Type B pancreatic cell (in vitro differentiated cells): ENCODE data around the gene WEE1. TPM values are rescaled to one million over a fixed set of nuclear protein-coding genes. Genes with fewer than 3 reads are reported as not detected.

ENCODE experiments used
- DNase-seq: peaks from one replicate; pipeline ENCODE4 v3.0.0; 2021; ENCODE audit warnings: mixed read lengths; ENCODE audit not compliant: unreplicated experiment; ENCODE audit errors: extremely low spot score
- H3K27ac Mint-ChIP-seq: 2 replicates; pipeline ENCODE4 v1.8.0; 2021; ENCODE audit warnings: mild to moderate bottlenecking, mixed read lengths
- H3K27me3 Mint-ChIP-seq: 2 replicates; pipeline ENCODE4 v1.8.0; 2021; ENCODE audit warnings: mixed read lengths
- H3K36me3 Mint-ChIP-seq: 2 replicates; pipeline ENCODE4 v1.8.0; 2021; ENCODE audit warnings: mixed read lengths
- H3K4me1 Mint-ChIP-seq: one replicate; pipeline ENCODE4 v1.8.0; 2021; ENCODE audit warnings: mixed read lengths; ENCODE audit not compliant: unreplicated experiment
- H3K4me3 Mint-ChIP-seq: 2 replicates; pipeline ENCODE4 v1.8.0; 2021; ENCODE audit warnings: mild to moderate bottlenecking, mixed read lengths
- H3K9me3 Mint-ChIP-seq: 2 replicates; pipeline ENCODE4 v1.8.0; 2021; ENCODE audit warnings: mixed read lengths
- total RNA-seq: library from RNA; stranded (reverse); gene quantifications from 2 replicates; pipeline ENCODE4 v1.2.1, GENCODE V29; 2021; ENCODE audit warnings: low replicate concordance
- TF ChIP-seq, protein P1 (sequence below): fragments of 200-600 bp; sonication (generic); conservative IDR thresholded peaks from 2 replicates; pipeline ENCODE4 v1.5.0; 2021; ENCODE audit warnings: antibody characterized with exemption, mild to moderate bottlenecking

Gene WEE1
- total RNA-seq, 1 donor from 2014 or later: 80.1 TPM

DNA sequence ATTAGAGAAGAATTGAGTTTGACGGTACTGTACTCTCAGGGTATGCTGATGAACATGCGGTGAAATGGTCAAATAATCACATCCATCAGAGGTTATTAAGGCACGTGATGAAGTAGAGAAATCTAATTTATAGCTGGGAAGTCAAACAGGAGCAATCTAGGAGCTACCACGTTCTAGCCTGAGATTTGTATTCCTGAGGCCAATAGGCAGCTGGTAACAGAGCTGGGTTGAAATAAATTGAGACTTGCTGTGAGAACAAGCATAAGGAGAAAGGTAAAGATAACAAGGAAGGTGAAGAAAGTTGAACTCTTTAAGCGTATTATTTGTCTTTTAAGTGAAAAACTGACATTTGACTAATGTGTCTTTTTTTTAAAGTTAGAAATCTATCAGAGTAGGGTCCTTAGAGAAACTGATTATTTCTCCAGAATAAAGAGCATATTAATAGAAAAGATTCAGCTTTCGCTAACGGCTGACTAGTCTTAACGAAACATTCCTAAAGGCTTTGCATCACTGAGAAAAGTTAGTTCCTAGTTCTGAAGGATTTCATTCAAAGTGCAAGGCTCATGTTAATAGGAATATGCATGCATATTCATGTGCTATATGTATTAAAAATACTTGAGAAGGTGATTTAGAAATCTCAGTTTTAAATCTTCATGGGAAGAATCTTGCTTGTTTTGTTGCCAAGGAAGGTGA lies 5.2 kb upstream of the WEE1 start:
- peak overlapping the region; percentile 86 for H3K4me3 Mint-ChIP-seq
- H3K9me3 Mint-ChIP-seq: peaks cover 3% of the 10 kb centered on the region
- TF ChIP-seq, protein P1, sequence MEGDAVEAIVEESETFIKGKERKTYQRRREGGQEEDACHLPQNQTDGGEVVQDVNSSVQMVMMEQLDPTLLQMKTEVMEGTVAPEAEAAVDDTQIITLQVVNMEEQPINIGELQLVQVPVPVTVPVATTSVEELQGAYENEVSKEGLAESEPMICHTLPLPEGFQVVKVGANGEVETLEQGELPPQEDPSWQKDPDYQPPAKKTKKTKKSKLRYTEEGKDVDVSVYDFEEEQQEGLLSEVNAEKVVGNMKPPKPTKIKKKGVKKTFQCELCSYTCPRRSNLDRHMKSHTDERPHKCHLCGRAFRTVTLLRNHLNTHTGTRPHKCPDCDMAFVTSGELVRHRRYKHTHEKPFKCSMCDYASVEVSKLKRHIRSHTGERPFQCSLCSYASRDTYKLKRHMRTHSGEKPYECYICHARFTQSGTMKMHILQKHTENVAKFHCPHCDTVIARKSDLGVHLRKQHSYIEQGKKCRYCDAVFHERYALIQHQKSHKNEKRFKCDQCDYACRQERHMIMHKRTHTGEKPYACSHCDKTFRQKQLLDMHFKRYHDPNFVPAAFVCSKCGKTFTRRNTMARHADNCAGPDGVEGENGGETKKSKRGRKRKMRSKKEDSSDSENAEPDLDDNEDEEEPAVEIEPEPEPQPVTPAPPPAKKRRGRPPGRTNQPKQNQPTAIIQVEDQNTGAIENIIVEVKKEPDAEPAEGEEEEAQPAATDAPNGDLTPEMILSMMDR: no peak
- no peak for DNase-seq
- H3K27me3 Mint-ChIP-seq: no peaks in the 10 kb centered on the region
- peaks cover 3% of the 10 kb centered on the region for H3K36me3 Mint-ChIP-seq
- peak overlapping the region; percentile 99 for H3K27ac Mint-ChIP-seq
- peaks cover 46% of the 10 kb centered on the region for H3K4me1 Mint-ChIP-seq

DNA sequence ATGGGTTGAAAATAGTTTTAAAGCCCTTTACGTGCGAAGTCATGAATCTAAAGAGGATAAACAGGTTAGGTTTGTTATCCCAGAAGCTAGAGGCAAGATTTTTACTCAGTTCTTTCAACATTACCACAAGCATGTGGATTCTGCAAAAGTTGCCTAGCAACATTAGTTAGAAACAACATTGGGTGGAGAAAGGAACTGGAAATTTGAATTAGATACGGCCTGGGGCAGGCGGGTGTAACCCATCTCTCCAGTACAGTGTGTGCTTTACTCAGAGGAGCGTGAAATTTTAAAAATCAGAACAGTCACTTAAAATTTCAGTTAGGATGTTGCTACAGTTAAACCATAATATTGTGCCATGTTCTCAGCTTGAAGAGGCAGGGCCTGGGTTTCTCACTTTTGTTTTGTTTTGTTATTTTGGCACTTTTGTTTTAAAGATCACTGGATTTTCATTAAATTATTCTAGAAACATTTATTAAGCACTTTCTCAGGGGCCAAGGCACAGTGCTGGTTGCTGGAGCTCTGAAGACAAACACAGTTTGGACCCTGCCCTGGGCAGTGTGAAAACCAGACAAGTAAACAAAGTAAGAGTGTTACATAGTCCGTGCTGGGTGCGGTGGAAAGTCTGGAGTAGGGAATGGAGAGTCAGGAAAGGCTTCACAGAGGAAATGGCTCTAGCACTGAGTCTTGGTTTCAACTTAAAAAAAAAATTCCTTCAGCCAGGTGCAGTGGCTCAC lies 4.4 kb upstream of the WEE1 start:
- peaks cover 3% of the 10 kb centered on the region for H3K9me3 Mint-ChIP-seq
- H3K27me3 Mint-ChIP-seq: no peaks in the 10 kb centered on the region
- DNase-seq: no peak
- H3K27ac Mint-ChIP-seq: peak overlapping the region; percentile 99
- H3K4me3 Mint-ChIP-seq: peak overlapping the region; percentile 86
- peaks cover 3% of the 10 kb centered on the region for H3K36me3 Mint-ChIP-seq
- H3K4me1 Mint-ChIP-seq: peaks cover 46% of the 10 kb centered on the region
- TF ChIP-seq, protein P1: no peak

DNA sequence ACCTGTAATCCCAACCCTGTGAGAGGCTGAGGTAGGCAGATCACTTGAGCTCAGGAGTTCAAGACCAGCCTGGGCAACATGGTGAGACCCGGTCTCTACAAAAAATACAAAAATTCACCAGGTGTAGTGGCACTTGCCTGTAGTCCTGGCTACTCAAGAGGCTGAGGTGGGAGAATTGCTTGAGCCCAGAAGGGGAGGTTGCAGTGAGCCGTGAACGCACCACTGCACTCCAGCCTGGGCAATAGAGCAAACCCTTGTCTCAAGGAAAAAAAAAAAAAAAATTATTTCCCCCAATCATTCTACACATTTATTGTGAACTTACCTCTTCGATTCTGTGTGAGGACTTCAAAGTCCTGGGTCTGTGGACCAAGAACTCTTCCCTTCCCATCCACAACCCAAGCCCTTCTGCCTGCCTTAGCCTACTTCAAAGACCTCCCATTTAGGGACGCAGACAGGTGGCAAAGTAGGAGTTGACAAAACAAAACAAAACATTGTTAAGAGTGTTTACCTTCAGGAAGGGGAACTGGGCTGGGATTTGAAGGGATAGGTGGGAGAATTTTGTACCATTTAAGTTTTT lies 3.8 kb upstream of the WEE1 start:
- TF ChIP-seq, protein P1: no peak
- H3K9me3 Mint-ChIP-seq: peaks cover 3% of the 10 kb centered on the region
- no peak for DNase-seq
- H3K27ac Mint-ChIP-seq: peak overlapping the region; percentile 99
- H3K4me3 Mint-ChIP-seq: peak overlapping the region; percentile 86
- H3K27me3 Mint-ChIP-seq: no peaks in the 10 kb centered on the region
- peaks cover 3% of the 10 kb centered on the region for H3K36me3 Mint-ChIP-seq
- peaks cover 46% of the 10 kb centered on the region for H3K4me1 Mint-ChIP-seq

DNA sequence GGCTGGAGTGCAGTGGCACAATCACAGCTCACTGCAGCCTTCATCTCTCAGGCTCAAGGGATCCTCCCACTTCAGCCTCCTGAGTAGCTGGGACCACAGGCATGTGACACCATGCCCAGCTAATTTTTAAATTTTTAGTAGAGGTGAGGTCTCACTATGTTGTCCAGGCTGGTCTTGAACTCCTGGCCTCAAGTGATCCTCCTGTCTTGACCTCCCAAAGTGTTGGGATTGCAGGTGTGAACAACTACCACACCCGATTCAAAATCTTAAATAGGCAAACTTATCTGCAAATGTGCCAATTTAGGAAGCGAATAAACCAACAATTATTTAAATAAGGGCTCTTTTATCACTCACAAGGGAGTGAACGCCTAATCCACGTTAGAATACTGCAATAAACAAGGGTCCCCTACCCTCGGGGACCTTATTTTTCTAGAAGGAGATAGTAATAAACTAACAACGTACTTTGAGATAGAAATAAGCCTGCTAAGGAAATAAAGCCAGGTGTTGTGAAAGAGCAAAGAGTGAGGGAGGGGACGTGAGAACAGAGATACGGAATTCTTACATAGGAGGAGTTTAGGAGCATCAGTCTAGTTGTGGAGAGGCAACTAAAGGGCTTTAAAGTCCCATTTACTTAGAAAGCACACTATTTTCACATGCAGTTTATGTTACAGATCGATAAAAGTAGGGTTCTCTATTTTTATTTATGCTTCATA lies 3.0 kb upstream of the WEE1 start:
- peaks cover 9% of the 10 kb centered on the region for H3K36me3 Mint-ChIP-seq
- H3K4me3 Mint-ChIP-seq: peak overlapping the region; percentile 23
- peaks cover 3% of the 10 kb centered on the region for H3K9me3 Mint-ChIP-seq
- TF ChIP-seq, protein P1: no peak
- H3K4me1 Mint-ChIP-seq: peaks cover 46% of the 10 kb centered on the region
- no peak for DNase-seq
- H3K27ac Mint-ChIP-seq: peak overlapping the region; percentile 99
- H3K27me3 Mint-ChIP-seq: no peaks in the 10 kb centered on the region

DNA sequence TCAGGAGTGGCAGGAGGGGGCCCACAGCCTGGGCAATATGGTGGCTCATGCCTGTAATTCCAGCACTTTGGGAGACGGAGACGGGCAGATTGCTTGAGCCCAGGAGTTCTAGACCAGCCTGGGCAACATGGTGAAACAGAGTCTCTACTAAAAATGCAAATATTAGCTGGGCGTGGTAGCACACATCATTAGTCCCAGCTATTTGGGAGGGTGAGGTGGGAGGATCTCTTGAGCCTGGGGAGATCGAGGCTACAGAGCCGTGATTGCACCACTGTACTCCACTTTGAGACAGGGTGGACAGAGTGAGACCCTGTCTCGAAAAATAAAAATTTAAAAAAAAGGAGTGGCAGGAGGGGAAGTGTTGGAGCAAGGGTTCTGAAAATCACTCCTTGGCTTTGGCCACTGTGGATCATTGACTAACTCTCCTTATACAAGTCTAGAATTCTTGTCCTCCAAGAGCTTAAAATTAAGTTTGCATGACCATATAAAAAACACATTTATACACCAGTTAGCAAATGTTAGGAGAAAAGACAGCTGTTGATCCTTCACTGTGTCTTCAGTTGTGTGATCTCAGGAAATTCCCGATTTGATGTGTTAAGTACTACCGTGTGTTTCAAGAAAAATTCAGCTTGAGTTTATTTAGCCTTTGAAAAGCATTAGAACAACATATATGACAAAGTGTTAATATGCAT lies 2.3 kb upstream of the WEE1 start:
- Mint-ChIP-seq H3K27ac (peak overlapping the region; percentile 99), H3K4me3 (peak overlapping the region; percentile 83), H3K27me3 (no peaks in the 10 kb centered on the region), H3K36me3 (peaks cover 12% of the 10 kb centered on the region), H3K4me1 (peaks cover 39% of the 10 kb centered on the region), H3K9me3 (no peaks in the 10 kb centered on the region)
- DNase-seq: no peak
- TF ChIP-seq, protein P1: no peak
